Neural progenitor cell (in vitro differentiated cells): ENCODE measurements around the gene GREB1L. TPM values are rescaled to one million over a fixed set of nuclear protein-coding genes. Genes with fewer than 3 reads are reported as not detected.
A peak's percentile ranks its signal among the peaks of the same experiment; 100 is the strongest.

Experiments
- DNase-seq: peaks from one replicate; pipeline ENCODE4 v3.0.0-alpha.2; 2016; ENCODE audit warnings: low spot score
- H2AFZ ChIP-seq: fragments of 200-600 bp; sonication (generic); replicated peaks from 2 replicates; pipeline ENCODE4 v1.6.1; 2016; ENCODE audit warnings: antibody characterized with exemption
- H3F3A ChIP-seq: fragments of 200-600 bp; sonication (generic); 2 replicates; pipeline ENCODE4 v1.6.1; 2016; ENCODE audit warnings: antibody characterized with exemption, low read depth
- H3K27ac ChIP-seq: fragments of 200-600 bp; sonication (generic); 2 replicates; pipeline ENCODE4 v1.5.1; 2016; ENCODE audit warnings: mild to moderate bottlenecking
- H3K27me3 ChIP-seq: fragments of 200-600 bp; sonication (generic); 2 replicates; pipeline ENCODE4 v1.6.1; 2016; ENCODE audit warnings: mild to moderate bottlenecking, moderate library complexity
- H3K36me3 ChIP-seq: fragments of 200-600 bp; sonication (generic); 2 replicates; pipeline ENCODE4 v1.5.1; 2016
- H3K4me1 ChIP-seq: fragments of 200-600 bp; sonication (generic); 2 replicates; pipeline ENCODE4 v1.6.1; 2016; ENCODE audit warnings: mixed run types
- H3K4me2 ChIP-seq: fragments of 200-600 bp; sonication (generic); 2 replicates; pipeline ENCODE4 v1.6.1; 2016
- H3K4me3 ChIP-seq: fragments of 200-600 bp; sonication (generic); 2 replicates; pipeline ENCODE4 v1.5.1; 2016
- H3K79me2 ChIP-seq: fragments of 200-600 bp; sonication (generic); 2 replicates; pipeline ENCODE4 v1.6.1; 2016; ENCODE audit warnings: low read depth
- H3K9ac ChIP-seq: fragments of 200-600 bp; sonication (generic); 2 replicates; pipeline ENCODE4 v1.6.1; 2016
- H3K9me3 ChIP-seq: fragments of 200-600 bp; sonication (generic); 2 replicates; pipeline ENCODE4 v1.5.1; 2016; ENCODE audit warnings: low read depth
- H4K20me1 ChIP-seq: fragments of 200-600 bp; sonication (generic); 2 replicates; pipeline ENCODE4 v1.6.1; 2016; ENCODE audit warnings: low read depth
- H3K27ac Mint-ChIP-seq: 3 replicates; pipeline ENCODE4 v1.8.0; 2021; ENCODE audit warnings: mixed read lengths
- H3K27me3 Mint-ChIP-seq: 2 replicates; pipeline ENCODE4 v1.8.0; 2022; ENCODE audit warnings: low read depth, mild to moderate bottlenecking, inconsistent platforms, moderate library complexity, mixed read lengths; ENCODE audit not compliant: insufficient read depth
- H3K36me3 Mint-ChIP-seq: 3 replicates; pipeline ENCODE4 v1.8.0; 2021; ENCODE audit warnings: mixed read lengths
- H3K4me1 Mint-ChIP-seq: 3 replicates; pipeline ENCODE4 v1.8.0; 2021; ENCODE audit warnings: mixed read lengths
- H3K4me3 Mint-ChIP-seq: 3 replicates; pipeline ENCODE4 v1.8.0; 2021; ENCODE audit warnings: mild to moderate bottlenecking, moderate library complexity, mixed read lengths
- H3K9me3 Mint-ChIP-seq: 3 replicates; pipeline ENCODE4 v1.8.0; 2020; ENCODE audit warnings: mixed read lengths
- EZH2 ChIP-seq: fragments of 200-600 bp; sonication (generic); IDR thresholded peaks from 2 replicates; pipeline ENCODE4 v1.6.1; 2017; ENCODE audit warnings: antibody characterized with exemption, mild to moderate bottlenecking, moderate library complexity
- EZH2phosphoT487 ChIP-seq: fragments of 200-600 bp; sonication (generic); IDR thresholded peaks from 2 replicates; pipeline ENCODE4 v1.6.1; 2017; ENCODE audit warnings: antibody characterized with exemption
- total RNA-seq: library from RNA; depleted of rRNA; stranded (reverse); fragments of >200 nt; gene quantifications from 2 replicates; pipeline ENCODE4 v1.2.3, GENCODE V29; 2015; ENCODE audit warnings: low replicate concordance
- TF ChIP-seq, protein P1 (sequence below): fragments of 200-600 bp; sonication (generic); IDR thresholded peaks from 2 replicates; pipeline ENCODE4 v1.5.1; 2017; ENCODE audit warnings: antibody characterized with exemption, mild to moderate bottlenecking

Gene GREB1L
- total RNA-seq, 1 donor from 2014 or later: 278 TPM

DNA sequence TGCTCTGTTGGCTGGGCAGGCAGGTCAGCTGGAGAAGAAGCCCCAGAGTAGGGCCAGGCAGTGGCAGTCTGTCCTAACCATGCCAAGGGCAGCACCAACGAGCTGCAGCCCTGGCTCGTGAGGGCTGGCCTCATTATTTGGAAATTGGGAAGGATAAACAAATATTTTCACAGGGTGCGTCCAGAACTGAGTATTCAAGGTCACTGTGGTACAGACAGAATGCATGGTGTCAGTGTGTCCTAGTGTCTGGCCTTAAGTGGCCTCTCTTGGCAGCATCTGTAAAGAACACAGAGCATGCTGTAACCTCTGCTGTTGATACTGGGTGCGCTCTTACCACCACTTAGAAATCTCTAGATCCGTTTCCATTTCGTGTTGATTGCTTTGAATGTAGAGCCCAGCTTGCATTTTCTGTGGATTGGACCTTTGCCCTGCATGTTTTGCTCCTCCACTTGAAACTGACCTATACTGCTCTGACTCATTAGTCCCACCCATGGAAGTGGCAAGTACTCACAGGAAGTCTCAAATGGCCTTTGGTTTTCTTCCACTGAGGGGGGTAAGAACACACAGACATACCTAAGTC is 88.2 kb downstream of the GREB1L start:
- peaks cover 93% of the 10 kb centered on the region for H3K79me2 ChIP-seq
- peaks cover 39% of the 10 kb centered on the region for H4K20me1 ChIP-seq
- peak; percentile 43 for DNase-seq
- H3F3A ChIP-seq: peaks cover 81% of the 10 kb centered on the region
- H3K27me3 ChIP-seq: no peaks in the 10 kb centered on the region
- no peak for TF ChIP-seq EZH2phosphoT487
- no peak for TF ChIP-seq EZH2
- TF ChIP-seq, protein P1, sequence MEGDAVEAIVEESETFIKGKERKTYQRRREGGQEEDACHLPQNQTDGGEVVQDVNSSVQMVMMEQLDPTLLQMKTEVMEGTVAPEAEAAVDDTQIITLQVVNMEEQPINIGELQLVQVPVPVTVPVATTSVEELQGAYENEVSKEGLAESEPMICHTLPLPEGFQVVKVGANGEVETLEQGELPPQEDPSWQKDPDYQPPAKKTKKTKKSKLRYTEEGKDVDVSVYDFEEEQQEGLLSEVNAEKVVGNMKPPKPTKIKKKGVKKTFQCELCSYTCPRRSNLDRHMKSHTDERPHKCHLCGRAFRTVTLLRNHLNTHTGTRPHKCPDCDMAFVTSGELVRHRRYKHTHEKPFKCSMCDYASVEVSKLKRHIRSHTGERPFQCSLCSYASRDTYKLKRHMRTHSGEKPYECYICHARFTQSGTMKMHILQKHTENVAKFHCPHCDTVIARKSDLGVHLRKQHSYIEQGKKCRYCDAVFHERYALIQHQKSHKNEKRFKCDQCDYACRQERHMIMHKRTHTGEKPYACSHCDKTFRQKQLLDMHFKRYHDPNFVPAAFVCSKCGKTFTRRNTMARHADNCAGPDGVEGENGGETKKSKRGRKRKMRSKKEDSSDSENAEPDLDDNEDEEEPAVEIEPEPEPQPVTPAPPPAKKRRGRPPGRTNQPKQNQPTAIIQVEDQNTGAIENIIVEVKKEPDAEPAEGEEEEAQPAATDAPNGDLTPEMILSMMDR: no peak
- no peak overlapping the region for H2AFZ ChIP-seq
- Mint-ChIP-seq H3K4me3 (no peak overlapping the region), H3K27me3 (peaks cover 2% of the 10 kb centered on the region), H3K4me1 (peaks cover 53% of the 10 kb centered on the region), H3K27ac (peak overlapping the region; percentile 68), H3K36me3 (peaks cover 5% of the 10 kb centered on the region), H3K9me3 (no peaks in the 10 kb centered on the region)
- H3K9me3 ChIP-seq: no peaks in the 10 kb centered on the region
- peak overlapping the region; percentile 95 for H3K27ac ChIP-seq
- no peaks in the 10 kb centered on the region for H3K36me3 ChIP-seq
- H3K4me2 ChIP-seq: peak overlapping the region; percentile 68
- peak overlapping the region; percentile 26 for H3K4me3 ChIP-seq
- H3K4me1 ChIP-seq: peaks cover 79% of the 10 kb centered on the region
- no peak overlapping the region for H3K9ac ChIP-seq

DNA sequence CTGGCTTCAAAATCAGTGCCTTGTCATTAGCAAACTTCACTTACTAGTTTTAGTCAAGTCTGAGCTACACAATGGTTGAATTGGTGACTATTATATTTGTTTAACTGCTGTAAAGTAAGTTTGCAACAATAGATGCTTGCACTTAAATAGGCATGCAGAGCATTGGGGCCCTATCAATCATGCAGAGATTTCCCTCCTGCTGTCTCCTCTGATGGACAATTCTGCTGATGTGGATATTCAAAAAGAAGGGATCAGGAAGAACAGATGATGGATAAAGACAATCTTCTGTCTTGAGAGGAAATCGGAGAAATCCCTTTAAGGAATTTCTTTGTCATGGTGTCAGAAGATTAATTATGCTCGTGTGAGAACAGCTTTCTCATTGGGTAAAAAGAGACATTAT is 89.0 kb downstream of the GREB1L start:
- TF ChIP-seq, protein P1: no peak
- TF ChIP-seq EZH2phosphoT487 (no peak), EZH2 (no peak)
- Mint-ChIP-seq H3K36me3 (peaks cover 5% of the 10 kb centered on the region), H3K27me3 (peaks cover 2% of the 10 kb centered on the region), H3K4me1 (peaks cover 50% of the 10 kb centered on the region), H3K27ac (peak overlapping the region; percentile 12), H3K4me3 (peak overlapping the region; percentile 8), H3K9me3 (no peaks in the 10 kb centered on the region)
- Histone ChIP-seq H3K4me3 (peak overlapping the region; percentile 27), H3K79me2 (peaks cover 93% of the 10 kb centered on the region), H3K9ac (no peak overlapping the region), H3F3A (peaks cover 76% of the 10 kb centered on the region), H3K27ac (peak overlapping the region; percentile 95), H2AFZ (no peak overlapping the region), H3K27me3 (no peaks in the 10 kb centered on the region), H3K36me3 (no peaks in the 10 kb centered on the region), H3K4me1 (peaks cover 72% of the 10 kb centered on the region), H4K20me1 (peaks cover 39% of the 10 kb centered on the region), H3K9me3 (no peaks in the 10 kb centered on the region), H3K4me2 (peak overlapping the region; percentile 68)
- peak; percentile 81 for DNase-seq

DNA sequence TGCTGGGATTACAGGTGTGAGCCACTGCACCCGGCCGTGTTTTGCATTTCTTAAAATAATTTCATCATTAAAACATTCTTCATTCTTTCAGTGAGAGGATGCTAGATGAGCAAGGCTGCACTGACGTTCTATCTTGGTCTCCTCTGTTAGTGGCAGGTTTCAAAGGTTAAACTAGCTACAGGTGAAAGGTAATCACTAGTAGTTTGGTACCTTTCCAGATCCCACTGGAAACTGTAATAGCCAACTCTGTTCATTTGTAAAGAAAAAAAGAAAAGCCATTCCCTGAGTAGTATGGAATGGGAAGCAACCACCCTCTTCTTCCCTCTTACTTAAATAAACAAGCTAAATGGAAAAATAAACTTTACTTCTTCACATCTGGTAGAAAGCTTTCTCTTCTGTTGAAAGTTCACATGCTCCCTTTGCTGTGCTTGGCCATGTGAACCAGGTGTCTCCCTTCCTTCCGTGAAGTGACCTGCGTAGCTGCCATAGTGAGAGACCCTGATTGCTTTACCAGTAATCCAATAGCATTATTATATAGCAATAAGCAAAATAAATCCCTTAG is 94.0 kb downstream of the GREB1L start:
- Mint-ChIP-seq H3K36me3 (peaks cover 14% of the 10 kb centered on the region), H3K9me3 (no peaks in the 10 kb centered on the region), H3K27ac (no peak overlapping the region), H3K4me1 (peaks cover 28% of the 10 kb centered on the region), H3K4me3 (no peak overlapping the region), H3K27me3 (peaks cover 2% of the 10 kb centered on the region)
- Histone ChIP-seq H3F3A (peaks cover 63% of the 10 kb centered on the region), H3K79me2 (peaks cover 97% of the 10 kb centered on the region), H3K36me3 (no peaks in the 10 kb centered on the region), H3K4me3 (no peak overlapping the region), H2AFZ (no peak overlapping the region), H3K9me3 (no peaks in the 10 kb centered on the region), H4K20me1 (peaks cover 2% of the 10 kb centered on the region), H3K27ac (peak overlapping the region; percentile 78), H3K27me3 (no peaks in the 10 kb centered on the region), H3K9ac (no peak overlapping the region), H3K4me2 (no peak overlapping the region), H3K4me1 (peaks cover 49% of the 10 kb centered on the region)
- DNase-seq: no peak
- TF ChIP-seq, protein P1: no peak
- TF ChIP-seq EZH2phosphoT487 (no peak), EZH2 (no peak)
